ENCODE data around the gene PRSS2. TPM values are rescaled to one million over a fixed set of nuclear protein-coding genes. Genes with fewer than 3 reads are reported as not detected.
"Not testable (repeated sequence)": the region's sequence is repeated elsewhere in the genome, so short reads cannot be mapped to it uniquely, and the experiment has no call there.

The PRSS2 gene
- total and polyA plus RNA-seq, 7 experiments from 2014 or later: not detected

DNA sequence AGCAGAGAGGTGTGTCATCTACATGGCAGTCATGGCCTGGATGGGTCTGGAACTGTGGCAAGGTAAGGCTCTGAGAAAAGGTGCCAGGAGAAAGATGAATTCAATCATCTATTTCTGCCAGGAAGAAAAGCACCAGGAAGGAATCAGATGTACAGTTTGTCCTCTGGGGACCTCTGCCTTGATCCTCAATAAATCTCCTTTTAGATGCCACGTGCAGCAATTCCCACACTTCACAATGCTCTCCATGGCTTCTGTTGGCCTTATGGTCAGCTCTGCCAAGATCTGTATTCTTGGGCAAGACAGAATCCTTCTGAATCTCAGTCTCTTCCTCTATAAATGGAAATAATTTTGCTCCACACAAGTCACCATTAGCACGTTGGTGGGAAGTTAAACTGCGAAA is 1.9 kb upstream of the PRSS2 start:
- H3K4me3 ChIP-seq (ENCODE audit: low read length); ATAC-seq; H3K27ac ChIP-seq (ENCODE audit: low read depth, low read length); H3K4me1 ChIP-seq (ENCODE audit: control insufficient read depth in 2 of 2, insufficient read depth in 2 of 2, low read length in 2 of 2); POLR2A ChIA-PET; H3K9me3 ChIP-seq (ENCODE audit: control insufficient read depth in 2 of 3, low read length in 3 of 3); H3K27me3 ChIP-seq (ENCODE audit: control insufficient read depth in 2 of 2, insufficient read depth in 2 of 2, low read length in 2 of 2); H3K4me3 Mint-ChIP-seq; H3K36me3 Mint-ChIP-seq; H3K27me3 Mint-ChIP-seq; intact Hi-C loops (cut with micrococcal nuclease); H3K9me3 Mint-ChIP-seq; DNase-seq; H3K27ac Mint-ChIP-seq; CTCF ChIA-PET; H3K36me3 ChIP-seq (ENCODE audit: control insufficient read depth in 2 of 3, insufficient read depth in 3 of 3, low read length in 3 of 3): not testable (repeated sequence)
- peaks cover 0 to 14% (median 4%) of the 10 kb centered on the region in 7 donors for H3K4me1 Mint-ChIP-seq

GRCh38 chr7:142771353-142771723 is 568 bp downstream of the PRSS2 start:
- Mint-ChIP-seq H3K27ac (no peak overlapping the region), H3K27me3 (peaks cover 0 to 5% (median 0%) of the 10 kb centered on the region in 5 donors), H3K36me3 (no peaks in the 10 kb centered on the region), H3K9me3 (no peaks in the 10 kb centered on the region), H3K4me1 (peaks cover 0 to 14% (median 4%) of the 10 kb centered on the region in 7 donors), H3K4me3 (no peak overlapping the region)
- no peaks in the 10 kb centered on the region for H3K4me1 ChIP-seq (ENCODE audit: control insufficient read depth in 2 of 2, insufficient read depth in 2 of 2, low read length in 2 of 2)
- ChIA-PET POLR2A (no interaction called here), CTCF (no interaction called here)
- ATAC-seq (no peak), DNase-seq (no peak)
- no peaks in the 10 kb centered on the region for H3K9me3 ChIP-seq (ENCODE audit: control insufficient read depth in 2 of 3, low read length in 3 of 3)
- intact Hi-C loops (cut with micrococcal nuclease): no loop called here
- no peaks in the 10 kb centered on the region for H3K27me3 ChIP-seq (ENCODE audit: control insufficient read depth in 2 of 2, insufficient read depth in 2 of 2, low read length in 2 of 2)
- H3K4me3 ChIP-seq (ENCODE audit: low read length): no peak overlapping the region
- no peaks in the 10 kb centered on the region for H3K36me3 ChIP-seq (ENCODE audit: control insufficient read depth in 2 of 3, insufficient read depth in 3 of 3, low read length in 3 of 3)
- no peak overlapping the region for H3K27ac ChIP-seq (ENCODE audit: low read depth, low read length)

DNA sequence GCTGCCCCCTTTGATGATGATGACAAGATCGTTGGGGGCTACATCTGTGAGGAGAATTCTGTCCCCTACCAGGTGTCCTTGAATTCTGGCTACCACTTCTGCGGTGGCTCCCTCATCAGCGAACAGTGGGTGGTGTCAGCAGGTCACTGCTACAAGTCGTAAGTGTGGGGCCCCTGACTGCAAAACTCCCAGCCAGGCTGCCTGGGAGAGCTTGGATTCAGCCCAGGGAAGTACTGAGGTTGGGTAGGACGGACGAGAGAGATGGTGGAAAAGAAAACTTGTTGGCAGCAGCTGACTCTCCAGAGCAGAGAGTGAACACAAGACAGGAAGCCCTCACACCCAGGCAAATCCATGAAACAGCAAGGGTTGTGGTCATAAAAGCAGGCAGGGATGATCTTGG is 1.3 kb downstream of the PRSS2 start:
- no peak overlapping the region for H3K4me3 ChIP-seq (ENCODE audit: low read length)
- H3K27me3 Mint-ChIP-seq: peaks cover 0 to 5% (median 0%) of the 10 kb centered on the region in 5 donors
- H3K36me3 ChIP-seq (ENCODE audit: control insufficient read depth in 2 of 3, insufficient read depth in 3 of 3, low read length in 3 of 3): no peaks in the 10 kb centered on the region
- H3K9me3 ChIP-seq (ENCODE audit: control insufficient read depth in 2 of 3, low read length in 3 of 3): no peaks in the 10 kb centered on the region
- ATAC-seq (no peak), DNase-seq (no peak)
- H3K36me3 Mint-ChIP-seq: peaks cover 0 to under 1% (median 0%) of the 10 kb centered on the region in 5 donors
- CTCF ChIA-PET: no interaction called here
- POLR2A ChIA-PET: no interaction called here
- no peaks in the 10 kb centered on the region for H3K9me3 Mint-ChIP-seq
- H3K27ac ChIP-seq (ENCODE audit: low read depth, low read length): no peak overlapping the region
- H3K4me1 ChIP-seq (ENCODE audit: control insufficient read depth in 2 of 2, insufficient read depth in 2 of 2, low read length in 2 of 2): no peaks in the 10 kb centered on the region
- H3K27me3 ChIP-seq (ENCODE audit: control insufficient read depth in 2 of 2, insufficient read depth in 2 of 2, low read length in 2 of 2): no peaks in the 10 kb centered on the region
- intact Hi-C loops (cut with micrococcal nuclease): no loop called here
- H3K4me3 Mint-ChIP-seq: no peak overlapping the region
- H3K27ac Mint-ChIP-seq: peak overlapping the region in 1 of 9 donors; percentile 32
- peaks cover 0 to 14% (median 4%) of the 10 kb centered on the region in 7 donors for H3K4me1 Mint-ChIP-seq

GRCh38 chr7:142772673-142773072 is 1.9 kb downstream of the PRSS2 start:
- H3K4me1 Mint-ChIP-seq: peaks cover 0 to 16% (median 4%) of the 10 kb centered on the region in 7 donors
- H3K9me3 ChIP-seq (ENCODE audit: control insufficient read depth in 2 of 3, low read length in 3 of 3): no peaks in the 10 kb centered on the region
- no peak overlapping the region for H3K4me3 Mint-ChIP-seq
- H3K27me3 ChIP-seq (ENCODE audit: control insufficient read depth in 2 of 2, insufficient read depth in 2 of 2, low read length in 2 of 2): no peaks in the 10 kb centered on the region
- H3K36me3 ChIP-seq (ENCODE audit: control insufficient read depth in 2 of 3, insufficient read depth in 3 of 3, low read length in 3 of 3): no peaks in the 10 kb centered on the region
- H3K9me3 Mint-ChIP-seq: peaks cover 0 to 2% (median 0%) of the 10 kb centered on the region in 11 donors
- CTCF ChIA-PET: no interaction called here
- peaks cover 0 to 4% (median 0%) of the 10 kb centered on the region in 5 donors for H3K27me3 Mint-ChIP-seq
- DNase-seq: no peak
- POLR2A ChIA-PET: no interaction called here
- no peak overlapping the region for H3K27ac ChIP-seq (ENCODE audit: low read depth, low read length)
- peaks cover 0 to 4% (median 0%) of the 10 kb centered on the region in 5 donors for H3K36me3 Mint-ChIP-seq
- no peak for ATAC-seq
- H3K27ac Mint-ChIP-seq: no peak overlapping the region
- intact Hi-C loops (cut with micrococcal nuclease): no loop called here
- no peak overlapping the region for H3K4me3 ChIP-seq (ENCODE audit: low read length)
- H3K4me1 ChIP-seq (ENCODE audit: control insufficient read depth in 2 of 2, insufficient read depth in 2 of 2, low read length in 2 of 2): no peaks in the 10 kb centered on the region

GRCh38 chr7:142773230-142773629 is 2.5 kb downstream of the PRSS2 start:
- H3K36me3 Mint-ChIP-seq: peaks cover 0 to 4% (median 0%) of the 10 kb centered on the region in 5 donors
- ChIA-PET CTCF (no interaction called here), POLR2A (no interaction called here)
- ATAC-seq (no peak), DNase-seq (no peak)
- Histone ChIP-seq H3K36me3 (ENCODE audit: control insufficient read depth in 2 of 3, insufficient read depth in 3 of 3, low read length in 3 of 3) (no peaks in the 10 kb centered on the region), H3K27ac (ENCODE audit: low read depth, low read length) (no peak overlapping the region), H3K9me3 (ENCODE audit: control insufficient read depth in 2 of 3, low read length in 3 of 3) (no peaks in the 10 kb centered on the region), H3K4me3 (ENCODE audit: low read length) (no peak overlapping the region), H3K4me1 (ENCODE audit: control insufficient read depth in 2 of 2, insufficient read depth in 2 of 2, low read length in 2 of 2) (no peaks in the 10 kb centered on the region), H3K27me3 (ENCODE audit: control insufficient read depth in 2 of 2, insufficient read depth in 2 of 2, low read length in 2 of 2) (no peaks in the 10 kb centered on the region)
- peaks cover 0 to 2% (median 0%) of the 10 kb centered on the region in 5 donors for H3K27me3 Mint-ChIP-seq
- peak overlapping the region in 1 of 10 donors; percentile 28 for H3K4me3 Mint-ChIP-seq
- peak overlapping the region in 2 of 9 donors; percentile 25 to 84 for H3K27ac Mint-ChIP-seq
- H3K9me3 Mint-ChIP-seq: peaks cover 0 to 2% (median 0%) of the 10 kb centered on the region in 11 donors
- intact Hi-C loops (cut with micrococcal nuclease): no loop called here
- H3K4me1 Mint-ChIP-seq: peaks cover 0 to 20% (median 5%) of the 10 kb centered on the region in 7 donors

GRCh38 chr7:142773937-142774744 is 3.4 kb downstream of the PRSS2 start:
- no peaks in the 10 kb centered on the region for H3K9me3 ChIP-seq (ENCODE audit: control insufficient read depth in 2 of 3, low read length in 3 of 3)
- no peaks in the 10 kb centered on the region for H3K4me1 ChIP-seq (ENCODE audit: control insufficient read depth in 2 of 2, insufficient read depth in 2 of 2, low read length in 2 of 2)
- peaks cover 0 to 20% (median 5%) of the 10 kb centered on the region in 7 donors for H3K4me1 Mint-ChIP-seq
- ATAC-seq: no peak
- intact Hi-C loops (cut with micrococcal nuclease): no loop called here
- POLR2A ChIA-PET: interaction anchor here (1.0 kb wide), 1 partner anchor 39 kb away, joined by 3 read pairs; no protein-coding TSS in a partner anchor
- H3K27ac Mint-ChIP-seq: peak overlapping the region in 1 of 9 donors; percentile 11
- H3K27me3 Mint-ChIP-seq: peaks cover 0 to 2% (median 0%) of the 10 kb centered on the region in 5 donors
- peaks cover 0 to 4% (median 0%) of the 10 kb centered on the region in 5 donors for H3K36me3 Mint-ChIP-seq
- H3K4me3 Mint-ChIP-seq: no peak overlapping the region
- H3K27ac ChIP-seq (ENCODE audit: low read depth, low read length): no peak overlapping the region
- H3K9me3 Mint-ChIP-seq: peaks cover 0 to 2% (median 0%) of the 10 kb centered on the region in 11 donors
- no peak for DNase-seq
- H3K27me3 ChIP-seq (ENCODE audit: control insufficient read depth in 2 of 2, insufficient read depth in 2 of 2, low read length in 2 of 2): no peaks in the 10 kb centered on the region
- CTCF ChIA-PET: no interaction called here
- H3K36me3 ChIP-seq (ENCODE audit: control insufficient read depth in 2 of 3, insufficient read depth in 3 of 3, low read length in 3 of 3): no peaks in the 10 kb centered on the region
- H3K4me3 ChIP-seq (ENCODE audit: low read length): no peak overlapping the region

GRCh38 chr7:142774826-142775225 is 4.1 kb downstream of the PRSS2 start:
- ChIA-PET CTCF (no interaction called here), POLR2A (interaction anchor here (1.0 kb wide), 1 partner anchor 38 kb away, joined by 3 read pairs; no protein-coding TSS in a partner anchor)
- no peaks in the 10 kb centered on the region for H3K4me1 ChIP-seq (ENCODE audit: control insufficient read depth in 2 of 2, insufficient read depth in 2 of 2, low read length in 2 of 2)
- no peak overlapping the region for H3K4me3 Mint-ChIP-seq
- peaks cover 0 to 2% (median 0%) of the 10 kb centered on the region in 5 donors for H3K27me3 Mint-ChIP-seq
- H3K4me3 ChIP-seq (ENCODE audit: low read length): no peak overlapping the region
- no peak overlapping the region for H3K27ac Mint-ChIP-seq
- ATAC-seq: no peak
- H3K36me3 Mint-ChIP-seq: peaks cover 0 to 4% (median 0%) of the 10 kb centered on the region in 5 donors
- no peaks in the 10 kb centered on the region for H3K9me3 ChIP-seq (ENCODE audit: control insufficient read depth in 2 of 3, low read length in 3 of 3)
- no peaks in the 10 kb centered on the region for H3K36me3 ChIP-seq (ENCODE audit: control insufficient read depth in 2 of 3, insufficient read depth in 3 of 3, low read length in 3 of 3)
- DNase-seq: no peak
- no peak overlapping the region for H3K27ac ChIP-seq (ENCODE audit: low read depth, low read length)
- intact Hi-C loops (cut with micrococcal nuclease): no loop called here
- no peaks in the 10 kb centered on the region for H3K27me3 ChIP-seq (ENCODE audit: control insufficient read depth in 2 of 2, insufficient read depth in 2 of 2, low read length in 2 of 2)
- peaks cover 0 to 2% (median 0%) of the 10 kb centered on the region in 11 donors for H3K9me3 Mint-ChIP-seq
- peaks cover 0 to 20% (median 5%) of the 10 kb centered on the region in 7 donors for H3K4me1 Mint-ChIP-seq
